Measurements from ENCODE around the gene ARAP1.

DNA sequence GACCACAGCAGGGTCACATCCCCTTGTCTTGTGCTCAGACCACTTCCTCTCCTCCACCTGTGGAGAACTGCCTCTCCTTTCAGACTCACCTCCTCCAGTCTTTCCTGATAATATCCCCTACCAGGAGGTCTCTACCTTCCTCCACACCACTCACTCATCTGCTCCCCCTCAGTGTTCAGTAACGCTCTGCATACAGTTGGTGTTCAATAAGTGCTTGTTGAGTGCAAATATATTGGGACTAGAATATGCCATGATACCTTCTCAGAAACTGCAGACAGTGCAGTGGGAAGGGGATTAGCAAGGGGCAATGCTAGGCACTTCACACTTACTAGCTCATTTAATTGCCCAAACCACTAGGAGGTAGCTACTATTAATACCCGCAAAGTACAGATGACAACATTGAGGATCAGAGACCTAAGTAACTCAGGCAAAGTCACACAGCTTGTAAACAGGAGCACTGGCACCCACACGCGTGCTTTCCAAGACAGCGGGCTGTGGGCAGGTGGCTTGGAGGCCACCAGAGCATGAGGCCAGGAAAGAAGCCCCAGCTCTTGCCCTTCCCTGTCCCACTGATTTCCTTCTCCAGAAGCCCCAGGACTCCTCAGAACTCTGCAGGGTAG lies 69.9 kb downstream of the ARAP1 start:
- TF ChIP-seq, protein P1, sequence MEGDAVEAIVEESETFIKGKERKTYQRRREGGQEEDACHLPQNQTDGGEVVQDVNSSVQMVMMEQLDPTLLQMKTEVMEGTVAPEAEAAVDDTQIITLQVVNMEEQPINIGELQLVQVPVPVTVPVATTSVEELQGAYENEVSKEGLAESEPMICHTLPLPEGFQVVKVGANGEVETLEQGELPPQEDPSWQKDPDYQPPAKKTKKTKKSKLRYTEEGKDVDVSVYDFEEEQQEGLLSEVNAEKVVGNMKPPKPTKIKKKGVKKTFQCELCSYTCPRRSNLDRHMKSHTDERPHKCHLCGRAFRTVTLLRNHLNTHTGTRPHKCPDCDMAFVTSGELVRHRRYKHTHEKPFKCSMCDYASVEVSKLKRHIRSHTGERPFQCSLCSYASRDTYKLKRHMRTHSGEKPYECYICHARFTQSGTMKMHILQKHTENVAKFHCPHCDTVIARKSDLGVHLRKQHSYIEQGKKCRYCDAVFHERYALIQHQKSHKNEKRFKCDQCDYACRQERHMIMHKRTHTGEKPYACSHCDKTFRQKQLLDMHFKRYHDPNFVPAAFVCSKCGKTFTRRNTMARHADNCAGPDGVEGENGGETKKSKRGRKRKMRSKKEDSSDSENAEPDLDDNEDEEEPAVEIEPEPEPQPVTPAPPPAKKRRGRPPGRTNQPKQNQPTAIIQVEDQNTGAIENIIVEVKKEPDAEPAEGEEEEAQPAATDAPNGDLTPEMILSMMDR (IDR thresholded peaks at IDR 0.05) = no peak
- no peak for TF ChIP-seq SIN3A (IDR thresholded peaks at IDR 0.05; ENCODE audit: borderline replicate concordance, insufficient read depth, low read depth, low read length)

Measured in Panc1 (cell line).